Central memory CD8-positive, alpha-beta T cell (primary cell): ENCODE measurements around the gene GDI1.

Experiments used
- ATAC-seq: fragments of 150-1000 bp; cut with Tn5 transposase; replicated peaks from 2 replicates; pipeline ENCODE4 v1.10.0; 2022; ENCODE audit warnings: mild to moderate bottlenecking, moderate FRiP score, moderate number of reproducible peaks; ENCODE audit not compliant: poor library complexity, severe bottlenecking; ENCODE audit errors: extremely low read depth
- DNase-seq, 2 donors: peaks; one replicate each; pipeline ENCODE4 v3.0.0; 2021; ENCODE audit warnings: low spot score in 2 of 2
- H3K27ac Mint-ChIP-seq: one replicate; pipeline ENCODE4 v1.8.0; 2022; ENCODE audit warnings: low read depth, mild to moderate bottlenecking, moderate library complexity, mixed read lengths
- H3K27me3 Mint-ChIP-seq: one replicate; pipeline ENCODE4 v1.8.0; 2022; ENCODE audit warnings: mixed read lengths
- H3K36me3 Mint-ChIP-seq: one replicate; pipeline ENCODE4 v1.8.0; 2022; ENCODE audit warnings: mild to moderate bottlenecking, moderate library complexity, mixed read lengths; ENCODE audit not compliant: insufficient read depth
- H3K4me1 Mint-ChIP-seq: one replicate; pipeline ENCODE4 v1.8.0; 2022; ENCODE audit warnings: mixed read lengths
- H3K4me3 Mint-ChIP-seq: one replicate; pipeline ENCODE4 v1.8.0; 2022; ENCODE audit warnings: mild to moderate bottlenecking, moderate library complexity, mixed read lengths
- H3K9me3 Mint-ChIP-seq: one replicate; pipeline ENCODE4 v1.8.0; 2022; ENCODE audit warnings: mixed read lengths

Gene GDI1

GRCh38 chrX:154445776-154446175, 8.8 kb downstream of the GDI1 start:
- no peak overlapping the region for H3K4me3 Mint-ChIP-seq
- H3K36me3 Mint-ChIP-seq: peaks cover 7% of the 10 kb centered on the region
- H3K27me3 Mint-ChIP-seq: no peaks in the 10 kb centered on the region
- DNase-seq (no peak), ATAC-seq (no peak)
- H3K27ac Mint-ChIP-seq: no peak overlapping the region
- no peaks in the 10 kb centered on the region for H3K9me3 Mint-ChIP-seq
- peaks cover 14% of the 10 kb centered on the region for H3K4me1 Mint-ChIP-seq

GRCh38 chrX:154446430-154446829, 9.5 kb downstream of the GDI1 start:
- Mint-ChIP-seq H3K4me1 (peaks cover 14% of the 10 kb centered on the region), H3K27me3 (no peaks in the 10 kb centered on the region), H3K27ac (no peak overlapping the region), H3K36me3 (peaks cover 7% of the 10 kb centered on the region), H3K4me3 (no peak overlapping the region), H3K9me3 (no peaks in the 10 kb centered on the region)
- ATAC-seq (no peak), DNase-seq (no peak)

- H3K36me3 Mint-ChIP-seq: peaks cover 7% of the 10 kb centered on the region
- H3K27ac Mint-ChIP-seq: no peak overlapping the region
- no peak overlapping the region for H3K4me3 Mint-ChIP-seq
- H3K9me3 Mint-ChIP-seq: no peaks in the 10 kb centered on the region
- no peaks in the 10 kb centered on the region for H3K27me3 Mint-ChIP-seq
- ATAC-seq (no peak), DNase-seq (no peak)
- peaks cover 11% of the 10 kb centered on the region for H3K4me1 Mint-ChIP-seq
These were observed 11.5 kb downstream of the GDI1 start for GRCh38 chrX:154448484-154448883.

- DNase-seq: no peak
- H3K4me3 Mint-ChIP-seq: no peak overlapping the region
- no peak overlapping the region for H3K27ac Mint-ChIP-seq
- no peaks in the 10 kb centered on the region for H3K9me3 Mint-ChIP-seq
- ATAC-seq: no peak
- H3K27me3 Mint-ChIP-seq: no peaks in the 10 kb centered on the region
- H3K4me1 Mint-ChIP-seq: peaks cover 10% of the 10 kb centered on the region
- peaks cover 7% of the 10 kb centered on the region for H3K36me3 Mint-ChIP-seq
These were observed 12.7 kb downstream of the GDI1 start for GRCh38 chrX:154449618-154450017.

GRCh38 chrX:154450312-154450711, 13.4 kb downstream of the GDI1 start:
- peaks cover 7% of the 10 kb centered on the region for H3K36me3 Mint-ChIP-seq
- H3K27me3 Mint-ChIP-seq: no peaks in the 10 kb centered on the region
- DNase-seq: no peak
- H3K27ac Mint-ChIP-seq: no peak overlapping the region
- no peaks in the 10 kb centered on the region for H3K9me3 Mint-ChIP-seq
- H3K4me1 Mint-ChIP-seq: peaks cover 10% of the 10 kb centered on the region
- no peak for ATAC-seq
- H3K4me3 Mint-ChIP-seq: no peak overlapping the region

- Mint-ChIP-seq H3K9me3 (no peaks in the 10 kb centered on the region), H3K4me3 (no peak overlapping the region), H3K27ac (no peak overlapping the region), H3K27me3 (no peaks in the 10 kb centered on the region), H3K4me1 (peaks cover 7% of the 10 kb centered on the region), H3K36me3 (peaks cover 12% of the 10 kb centered on the region)
- ATAC-seq (no peak), DNase-seq (no peak)
These were observed 15.9 kb downstream of the GDI1 start for GRCh38 chrX:154452823-154453222.

GRCh38 chrX:154457491-154458115, 20.6 kb downstream of the GDI1 start:
- Mint-ChIP-seq H3K4me1 (peaks cover 18% of the 10 kb centered on the region), H3K9me3 (no peaks in the 10 kb centered on the region), H3K4me3 (peak overlapping the region; percentile 99), H3K27ac (peak overlapping the region; percentile 97), H3K27me3 (no peaks in the 10 kb centered on the region), H3K36me3 (peaks cover 11% of the 10 kb centered on the region)
- DNase-seq (no peak), ATAC-seq (peak; percentile 52)

DNA sequence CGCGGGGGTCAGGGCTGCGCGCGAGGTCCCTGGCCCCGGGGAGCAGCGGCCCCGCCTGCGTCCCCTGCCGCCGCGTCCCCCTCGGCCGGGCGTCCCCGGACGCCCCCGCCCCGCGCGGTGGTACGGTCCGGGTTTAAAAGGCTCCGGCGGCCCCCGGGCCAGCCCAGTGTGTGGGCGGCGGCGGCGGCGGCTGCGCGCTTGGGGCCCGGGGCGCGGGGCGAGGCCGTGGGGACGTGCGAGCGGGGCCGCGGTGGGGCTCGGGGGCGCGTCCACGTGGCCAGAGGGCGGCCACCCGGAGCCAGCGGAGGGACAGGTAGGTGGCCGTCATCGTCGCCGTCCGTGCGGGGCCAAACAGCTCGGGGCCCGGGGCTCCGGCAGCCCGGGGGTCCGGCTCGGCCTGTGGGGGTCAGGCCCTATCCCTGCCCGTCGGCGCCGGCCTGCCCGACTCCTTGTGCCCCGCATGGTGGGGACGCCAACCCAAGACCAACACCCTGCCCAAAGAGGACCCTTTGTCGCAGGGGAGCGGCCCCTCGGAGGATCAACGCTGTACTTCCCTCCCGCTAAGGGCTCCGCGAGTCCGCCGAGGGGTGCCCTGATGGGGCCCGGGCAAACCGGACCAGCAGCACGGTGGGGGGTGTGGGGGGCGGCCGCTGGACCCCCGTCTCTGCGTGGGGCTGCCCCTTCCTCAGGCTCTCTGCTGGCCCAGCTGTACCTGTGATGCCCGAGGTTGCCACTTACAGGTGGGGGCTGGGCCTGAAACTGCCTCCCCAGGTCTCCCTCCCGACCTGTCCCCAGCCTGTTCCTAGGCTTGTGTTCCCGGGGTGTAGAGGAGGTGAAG, 21.4 kb downstream of the GDI1 start, which contains the start of gene PLXNA3:
Gene PLXNA3 (plus strand): TSS at position 166 of the 838 bp plus-strand sequence. CDS start 1,903 bp downstream, outside the sequence.
- H3K4me1 Mint-ChIP-seq: peaks cover 18% of the 10 kb centered on the region
- peaks cover 9% of the 10 kb centered on the region for H3K36me3 Mint-ChIP-seq
- ATAC-seq (peak; percentile 79), DNase-seq (peak; percentile 43 to 54)
- H3K9me3 Mint-ChIP-seq: no peaks in the 10 kb centered on the region
- no peaks in the 10 kb centered on the region for H3K27me3 Mint-ChIP-seq
- H3K4me3 Mint-ChIP-seq: peak within 1 kb of the TSS; percentile 99
- H3K27ac Mint-ChIP-seq: peak within 1 kb of the TSS; percentile 97

- Mint-ChIP-seq H3K4me1 (peaks cover 18% of the 10 kb centered on the region), H3K4me3 (peak overlapping the region; percentile 78), H3K36me3 (peaks cover 9% of the 10 kb centered on the region), H3K9me3 (no peaks in the 10 kb centered on the region), H3K27me3 (no peaks in the 10 kb centered on the region), H3K27ac (peak overlapping the region; percentile 57)
- DNase-seq (no peak), ATAC-seq (no peak)
These were observed 22.2 kb downstream of the GDI1 start for GRCh38 chrX:154458954-154459778.

GRCh38 chrX:154459832-154460231, 22.9 kb downstream of the GDI1 start:
- DNase-seq (no peak), ATAC-seq (no peak)
- peak overlapping the region; percentile 65 for H3K27ac Mint-ChIP-seq
- H3K36me3 Mint-ChIP-seq: peaks cover 9% of the 10 kb centered on the region
- peaks cover 18% of the 10 kb centered on the region for H3K4me1 Mint-ChIP-seq
- peak overlapping the region; percentile 78 for H3K4me3 Mint-ChIP-seq
- H3K27me3 Mint-ChIP-seq: no peaks in the 10 kb centered on the region
- H3K9me3 Mint-ChIP-seq: no peaks in the 10 kb centered on the region

GRCh38 chrX:154460326-154460725, 23.4 kb downstream of the GDI1 start:
- Mint-ChIP-seq H3K9me3 (no peaks in the 10 kb centered on the region), H3K27ac (peak overlapping the region; percentile 65), H3K4me3 (peak overlapping the region; percentile 78), H3K4me1 (peaks cover 18% of the 10 kb centered on the region), H3K36me3 (peaks cover 9% of the 10 kb centered on the region), H3K27me3 (no peaks in the 10 kb centered on the region)
- ATAC-seq (no peak), DNase-seq (no peak)

DNA sequence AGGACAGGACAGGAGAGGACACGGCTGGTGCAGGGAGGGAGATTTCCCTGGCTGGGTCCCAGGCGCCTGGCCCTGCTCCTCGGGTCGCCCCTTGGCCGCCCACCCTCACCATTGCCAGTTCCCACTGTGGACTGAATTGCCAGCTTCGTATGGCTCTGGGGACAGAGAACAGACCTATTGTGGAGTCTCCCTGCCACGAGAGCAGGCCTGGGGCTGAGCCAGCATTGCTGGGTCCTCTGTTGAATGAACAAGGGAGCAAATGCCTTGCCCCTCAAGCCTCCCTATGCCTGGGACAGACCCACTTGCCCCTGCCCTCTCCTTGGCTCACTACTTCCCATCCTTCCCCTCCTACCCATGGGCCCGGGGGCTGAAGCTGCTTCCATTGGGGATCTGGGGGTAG, 25.4 kb downstream of the GDI1 start:
- Mint-ChIP-seq H3K27me3 (no peaks in the 10 kb centered on the region), H3K36me3 (peaks cover 6% of the 10 kb centered on the region), H3K4me1 (peaks cover 14% of the 10 kb centered on the region), H3K9me3 (no peaks in the 10 kb centered on the region), H3K4me3 (no peak overlapping the region), H3K27ac (no peak overlapping the region)
- ATAC-seq: no peak
- no peak for DNase-seq
